H1 (cell line): ENCODE measurements around the gene C1orf146. TPM values are rescaled to one million over a fixed set of nuclear protein-coding genes. Genes with fewer than 3 reads are reported as not detected.

Experiments used
- CTCF ChIA-PET: fragments of 300-600 bp; sonication (Branson Sonifier 250); formaldehyde crosslinking; loops from one replicate; lab custom pipeline; 2021; ENCODE audit not compliant: partially characterized antibody; lab: Charles Lee
- POLR2A ChIA-PET: fragments of 300-600 bp; sonication (Branson Sonifier 250); formaldehyde crosslinking; loops from one replicate; lab custom pipeline; 2021; ENCODE audit warnings: inconsistent platforms; ENCODE audit not compliant: partially characterized antibody; lab: Charles Lee
- DNase-seq, 2 experiments: peaks; one replicate each; pipeline versions ENCODE4 v3.0.0 to v3.0.0-alpha.2; 2010 to 2022; ENCODE audit warnings: low spot score in 2 of 2, low read depth in 1 of 2, mixed read lengths in 1 of 2
- FAIRE-seq: peaks from 2 replicates; lab custom pipeline; 2011; peaks lifted over from hg19 to GRCh38; lab: Jason Lieb, UNC
- H2AFZ ChIP-seq: 2 replicates; pipeline ENCODE4 v1.8.1; 2012; ENCODE audit warnings: low read length, inconsistent platforms
- H2AK5ac ChIP-seq: 2 replicates; pipeline ENCODE4 v1.6.1; 2013; ENCODE audit warnings: low read depth, low read length
- H2BK120ac ChIP-seq: replicated peaks from 2 replicates; pipeline ENCODE3; 2013; ENCODE audit warnings: low read depth, low read length, inconsistent platforms
- H2BK12ac ChIP-seq: 2 replicates; pipeline ENCODE4 v1.6.1; 2013; ENCODE audit warnings: low read depth, low read length
- H2BK15ac ChIP-seq: 2 replicates; pipeline ENCODE4 v1.6.1; 2013; ENCODE audit warnings: low read length
- H2BK20ac ChIP-seq: 2 replicates; pipeline ENCODE4 v1.6.1; 2013; ENCODE audit warnings: low read length
- H2BK5ac ChIP-seq: 2 replicates; pipeline ENCODE4 v1.6.1; 2013; ENCODE audit warnings: low read depth, low read length
- H3K14ac ChIP-seq: 2 replicates; pipeline ENCODE4 v1.6.1; 2013; ENCODE audit warnings: inconsistent platforms; ENCODE audit not compliant: insufficient read length
- H3K18ac ChIP-seq: 2 replicates; pipeline ENCODE4 v1.6.1; 2013; ENCODE audit warnings: low read length; ENCODE audit errors: extremely low read depth
- H3K23ac ChIP-seq: 2 replicates; pipeline ENCODE4 v1.6.1; 2013; ENCODE audit warnings: inconsistent platforms; ENCODE audit not compliant: insufficient read length
- H3K23me2 ChIP-seq: 2 replicates; pipeline ENCODE4 v1.6.1; 2013; ENCODE audit warnings: low read depth, low read length
- H3K27ac ChIP-seq: 2 replicates; pipeline ENCODE4 v1.6.1; 2011; ENCODE audit warnings: low read depth, low read length, inconsistent platforms
- H3K27me3 ChIP-seq, 4 experiments: replicated peaks in 1 of 4; 1 replicate in 1 of 4; 2 replicates in 3 of 4; pipeline versions ENCODE4 v1.6.1 to v1.8.1; 2011 to 2013; ENCODE audit warnings: low read length in 3 of 4, mild to moderate bottlenecking in 3 of 4, inconsistent platforms in 2 of 4, mixed read lengths in 2 of 4, moderate library complexity in 1 of 4; ENCODE audit not compliant: control insufficient read depth in 3 of 4, insufficient read depth in 3 of 4; ENCODE audit errors: extremely low read depth in 1 of 4
- H3K36me3 ChIP-seq, 4 experiments: 2 replicates each; pipeline versions ENCODE4 v1.6.1 to v1.8.1; 2011 to 2013; ENCODE audit warnings: mild to moderate bottlenecking in 4 of 4, low read length in 3 of 4, moderate library complexity in 2 of 4, control low read depth in 1 of 4, inconsistent platforms in 1 of 4; ENCODE audit not compliant: insufficient read depth in 4 of 4, control insufficient read depth in 2 of 4
- H3K4ac ChIP-seq: replicated peaks from 2 replicates; pipeline ENCODE3; 2013; ENCODE audit warnings: low read length, low read depth, mixed read lengths, inconsistent platforms; ENCODE audit not compliant: insufficient read length
- H3K4me1 ChIP-seq, 4 experiments: replicated peaks in 1 of 4; 1 replicate in 1 of 4; 2 replicates in 3 of 4; pipeline versions ENCODE4 v1.6.1 to v1.8.1; 2011 to 2013; ENCODE audit warnings: low read length in 3 of 4, inconsistent platforms in 2 of 4, mixed read lengths in 1 of 4; ENCODE audit not compliant: insufficient read depth in 4 of 4, control insufficient read depth in 3 of 4
- H3K4me2 ChIP-seq, 2 experiments: 2 replicates each; pipeline versions ENCODE4 v1.6.1 to v1.8.1; 2011 to 2013; ENCODE audit warnings: low read depth in 2 of 2, low read length in 2 of 2, control low read depth in 1 of 2, inconsistent platforms in 1 of 2, mild to moderate bottlenecking in 1 of 2; ENCODE audit not compliant: insufficient read depth in 1 of 2
- H3K4me3 ChIP-seq, 4 experiments: fragments of 200-600, 300-600 bp in 1 of 4; sonication (generic), shearing (Covaris generic), sonication (Bioruptor Twin) in 1 of 4; 2 replicates each; pipeline versions ENCODE4 v1.5.1 to v1.8.1; 2011 to 2016; ENCODE audit warnings: low read length in 4 of 4, low read depth in 3 of 4, control low read depth in 2 of 4, inconsistent platforms in 2 of 4, mild to moderate bottlenecking in 2 of 4, mixed read lengths in 1 of 4, moderate library complexity in 1 of 4; ENCODE audit not compliant: insufficient read depth in 2 of 4; ENCODE audit errors: extremely low read depth in 1 of 4
- H3K56ac ChIP-seq: replicated peaks from 2 replicates; pipeline ENCODE3; 2013; ENCODE audit warnings: low read depth, mild to moderate bottlenecking, mixed read lengths, low read length, inconsistent platforms; ENCODE audit not compliant: insufficient read length
- H3K79me1 ChIP-seq: 2 replicates; pipeline ENCODE4 v1.6.1; 2013; ENCODE audit warnings: low read depth, low read length, control low read depth
- H3K79me2 ChIP-seq, 2 experiments: 2 replicates each; pipeline versions ENCODE4 v1.6.1 to v1.8.1; 2012 to 2013; ENCODE audit warnings: low read length in 2 of 2, mild to moderate bottlenecking in 2 of 2, inconsistent platforms in 1 of 2; ENCODE audit not compliant: insufficient read depth in 2 of 2, control insufficient read depth in 1 of 2
- H3K9ac ChIP-seq, 4 experiments: replicated peaks in 1 of 4; 1 replicate in 1 of 4; 2 replicates in 3 of 4; pipeline versions ENCODE4 v1.6.1 to v1.8.1; 2011 to 2013; ENCODE audit warnings: low read depth in 3 of 4, low read length in 3 of 4, control low read depth in 2 of 4, mild to moderate bottlenecking in 2 of 4, moderate library complexity in 2 of 4, inconsistent platforms in 1 of 4; ENCODE audit errors: extremely low read depth in 1 of 4
- H3K9me3 ChIP-seq, 2 experiments: 2 replicates each; pipeline versions ENCODE4 v1.6.1 to v1.8.1; 2012 to 2013; ENCODE audit warnings: mild to moderate bottlenecking in 2 of 2, moderate library complexity in 2 of 2, control low read depth in 1 of 2, inconsistent platforms in 1 of 2, low read depth in 1 of 2, low read length in 1 of 2, mixed read lengths in 1 of 2; ENCODE audit not compliant: insufficient read depth in 2 of 2
- H4K20me1 ChIP-seq, 2 experiments: replicated peaks in 1 of 2; 2 replicates each; pipeline versions ENCODE3 to v1.8.1; 2011 to 2013; ENCODE audit warnings: inconsistent platforms in 2 of 2, low read length in 2 of 2, mild to moderate bottlenecking in 1 of 2; ENCODE audit not compliant: insufficient read depth in 2 of 2, control insufficient read depth in 1 of 2
- H4K5ac ChIP-seq: 2 replicates; pipeline ENCODE4 v1.6.1; 2013; ENCODE audit warnings: low read length, low read depth, mixed read lengths, inconsistent platforms; ENCODE audit not compliant: insufficient read length
- H4K8ac ChIP-seq: 2 replicates; pipeline ENCODE4 v1.8.0; 2013; ENCODE audit warnings: mild to moderate bottlenecking, moderate library complexity, low read length, inconsistent platforms; ENCODE audit not compliant: insufficient read depth; ENCODE audit errors: extremely low read depth
- H4K91ac ChIP-seq: replicated peaks from 2 replicates; pipeline ENCODE3; 2013; ENCODE audit warnings: low read length, mixed read lengths, inconsistent platforms; ENCODE audit not compliant: insufficient read length
- BACH1 ChIP-seq: IDR thresholded peaks from 2 replicates; pipeline ENCODE4 v1.6.1; 2012; ENCODE audit warnings: low read length, improper control_type of control experiment
- TEAD4 ChIP-seq: IDR thresholded peaks from 2 replicates; pipeline ENCODE4 v1.6.1; 2012; ENCODE audit warnings: low read depth, low read length, inconsistent platforms, mixed read lengths
- polyA plus RNA-seq, 7 experiments: library from polyadenylated mRNA; depleted of rRNA in 3 of 7; stranded (reverse) in 5 of 7; unstranded in 2 of 7; fragments of >200 nt in 5 of 7; fragments of 200-250 nt in 2 of 7; gene quantifications; 1 replicate in 5 of 7; 2 replicates in 1 of 7; 4 replicates in 1 of 7; pipeline versions ENCODE4 v1.2.1 to v1.2.3, GENCODE V29; 2011 to 2013; ENCODE audit warnings: missing spikeins in 2 of 7, mixed read lengths in 2 of 7
- total RNA-seq: library from RNA; stranded (reverse); fragmentation: NEBNext Ultra II Directional; extraction: Animal tissue kit (Norgen Biotek cat#: 25700); gene quantifications from 2 replicates; pipeline ENCODE4 v1.2.1, GENCODE V29; 2021

The C1orf146 gene
- total and polyA plus RNA-seq, 2 of the 8 experiments (the other 6 are each of a cell fraction or from before 2014, with no cell fraction given): not detected

DNA sequence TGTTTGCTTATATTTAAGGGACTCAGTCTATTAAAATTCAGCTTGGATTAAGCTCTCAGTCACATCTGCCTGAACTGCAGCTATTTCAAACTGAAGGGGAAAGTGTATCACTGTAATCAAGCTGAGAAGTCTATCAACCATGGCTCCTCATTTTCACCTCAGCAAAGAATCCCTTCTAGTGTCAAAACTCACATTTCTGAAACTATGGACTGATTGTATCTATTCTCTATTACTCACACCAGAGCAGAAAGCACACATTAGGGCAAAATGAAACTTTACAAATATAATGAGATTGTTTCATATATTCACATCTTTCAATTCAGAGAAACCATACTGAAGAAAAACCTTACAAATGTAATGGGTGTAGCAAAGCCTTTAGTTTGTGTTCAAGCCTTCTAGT lies 14.6 kb upstream of the C1orf146 start:
- H3K4me3 ChIP-seq: no peak overlapping the region
- FAIRE-seq: no peak
- TF ChIP-seq BACH1 (no peak), TEAD4 (no peak)
- H3K14ac ChIP-seq: no peak overlapping the region
- no peak overlapping the region for H2AFZ ChIP-seq
- CTCF ChIA-PET: interaction anchor here (0.7 kb wide), 1 partner anchor 421 kb away, joined by 3 read pairs; no protein-coding TSS in a partner anchor
- DNase-seq: no peak
- H3K4me2 ChIP-seq: no peak overlapping the region
- H2AK5ac ChIP-seq: no peak overlapping the region
- H3K9ac ChIP-seq: no peak overlapping the region
- no peaks in the 10 kb centered on the region for H3K4me1 ChIP-seq
- no peak overlapping the region for H4K91ac ChIP-seq
- H4K5ac ChIP-seq: no peak overlapping the region
- H3K79me1 ChIP-seq: no peaks in the 10 kb centered on the region
- no peak overlapping the region for H3K23ac ChIP-seq
- H3K79me2 ChIP-seq: no peaks in the 10 kb centered on the region
- no peak overlapping the region for H2BK15ac ChIP-seq
- no peak overlapping the region for H3K18ac ChIP-seq
- H4K20me1 ChIP-seq: no peaks in the 10 kb centered on the region
- no peak overlapping the region for H3K4ac ChIP-seq
- H3K23me2 ChIP-seq: no peaks in the 10 kb centered on the region
- no peaks in the 10 kb centered on the region for H3K9me3 ChIP-seq
- H2BK20ac ChIP-seq: no peak overlapping the region
- POLR2A ChIA-PET: no interaction called here
- H3K56ac ChIP-seq: no peak overlapping the region
- no peak overlapping the region for H2BK120ac ChIP-seq
- H2BK12ac ChIP-seq: no peak overlapping the region
- H2BK5ac ChIP-seq: no peak overlapping the region
- no peak overlapping the region for H4K8ac ChIP-seq
- H3K27ac ChIP-seq: no peak overlapping the region
- H3K36me3 ChIP-seq: no peaks in the 10 kb centered on the region
- no peaks in the 10 kb centered on the region for H3K27me3 ChIP-seq
